ENCODE measurements around the gene ITPK1.

Gene ITPK1

DNA sequence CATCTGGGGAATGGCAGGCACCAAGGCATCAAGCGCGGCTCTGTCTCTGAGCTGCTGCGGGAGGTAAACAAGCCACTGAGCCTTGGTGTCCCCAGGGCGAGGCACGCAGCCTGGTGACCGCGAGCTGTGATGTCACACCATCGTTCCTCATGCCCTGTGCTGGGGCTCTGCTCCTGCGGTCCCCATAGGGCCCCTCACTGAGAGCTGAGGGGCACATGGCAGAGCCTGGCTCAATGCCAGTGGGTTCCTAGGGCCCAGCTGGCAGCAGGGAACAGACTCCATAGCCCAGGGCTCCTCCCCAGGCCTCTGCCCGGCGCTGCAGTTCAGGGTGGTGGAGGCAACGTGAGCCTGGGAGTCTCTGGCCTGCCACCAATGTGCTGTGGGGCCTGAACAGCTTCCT lies 170.2 kb downstream of the ITPK1 start:
- DNase-seq: no peak

GRCh38 chr14:92944976-92945375 lies 170.7 kb downstream of the ITPK1 start:
- DNase-seq: no peak

GRCh38 chr14:92943855-92944570 lies 171.7 kb downstream of the ITPK1 start:
- no peak for DNase-seq

DNA sequence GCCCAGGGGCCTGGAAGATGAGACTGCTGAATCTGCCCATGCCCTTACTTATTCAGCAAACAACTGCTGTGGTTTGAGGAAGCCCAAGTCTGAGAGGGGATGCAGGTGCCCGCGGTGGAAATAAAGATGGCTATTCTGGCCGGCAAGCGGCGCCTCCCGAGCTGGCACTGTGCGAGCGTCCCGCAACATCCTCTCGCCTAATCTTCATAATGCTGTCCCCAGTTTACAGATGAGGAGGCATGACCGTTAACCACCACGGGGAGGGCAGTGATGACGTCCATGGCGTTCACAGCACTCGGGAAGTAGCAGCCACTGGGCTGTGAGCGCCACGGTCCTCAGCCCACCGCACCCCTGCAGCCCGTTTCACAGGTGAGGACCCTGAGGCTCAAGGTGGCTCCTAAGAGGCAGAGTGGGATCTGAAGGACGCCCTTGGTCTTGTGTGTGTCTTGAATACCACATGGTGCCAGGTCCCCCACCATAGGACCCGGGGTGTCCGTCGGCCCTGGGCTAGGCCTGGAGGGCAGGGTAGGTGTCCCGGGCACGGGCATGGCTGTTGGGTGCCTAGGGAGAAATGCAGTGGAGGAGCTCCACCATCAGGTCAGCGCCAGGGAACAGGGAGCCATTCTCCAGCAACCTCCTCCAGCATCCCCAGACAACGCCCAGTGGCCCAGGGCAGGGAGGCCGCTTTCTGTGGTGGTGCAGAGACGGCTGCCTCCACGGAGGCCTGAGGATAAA lies 172.6 kb downstream of the ITPK1 start:
- no peak for DNase-seq

DNA sequence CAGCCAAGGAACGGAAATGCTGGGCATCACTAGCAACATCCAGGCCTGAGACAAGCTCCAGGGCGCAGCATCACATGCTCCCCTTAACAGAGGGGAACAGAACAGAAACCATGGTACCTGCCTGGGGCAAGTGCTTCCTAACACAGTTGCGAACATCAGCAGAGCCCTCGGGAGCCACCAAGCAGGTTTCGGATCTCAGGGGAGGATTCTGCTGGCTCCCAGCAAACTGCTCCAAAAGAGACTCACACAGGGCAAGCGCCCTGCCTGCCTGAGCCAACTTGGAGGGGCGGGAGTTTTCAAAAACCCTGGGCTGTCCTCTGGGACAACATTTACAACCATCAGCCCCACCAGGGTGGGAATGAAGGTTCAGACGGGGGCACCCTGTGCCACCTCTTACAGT lies 173.1 kb downstream of the ITPK1 start:
- no peak for DNase-seq

- no peak for DNase-seq
Observed at GRCh38 chr14:92942136-92942535, 173.6 kb downstream of the ITPK1 start.

- no peak for DNase-seq
Observed at GRCh38 chr14:92941531-92941930, 174.2 kb downstream of the ITPK1 start.

GRCh38 chr14:92940543-92940942 lies 175.2 kb downstream of the ITPK1 start:
- no peak for DNase-seq

DNA sequence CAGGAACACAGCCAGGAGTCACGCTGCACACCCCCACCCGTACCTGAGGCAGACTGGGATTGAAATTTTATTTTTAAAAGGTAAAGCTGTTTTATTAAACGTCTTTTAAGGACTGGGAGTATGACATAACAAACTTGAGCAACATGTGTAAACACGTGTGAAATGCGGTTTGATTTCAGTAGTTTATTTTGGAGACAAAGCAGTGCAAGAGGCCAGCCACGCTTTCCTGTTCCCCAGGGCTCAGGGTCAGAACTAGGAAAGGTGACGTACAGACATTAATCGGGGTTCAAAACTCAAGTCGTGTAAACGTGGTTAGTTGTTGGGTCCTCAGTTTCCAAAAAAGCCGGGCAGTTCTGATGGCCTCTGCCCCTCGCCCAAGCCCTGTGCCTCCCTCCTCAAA lies 176.0 kb downstream of the ITPK1 start:
- no peak for DNase-seq

GRCh38 chr14:92938890-92939671 lies 176.6 kb downstream of the ITPK1 start:
- DNase-seq: no peak

GRCh38 chr14:92938235-92938875 lies 177.4 kb downstream of the ITPK1 start:
- DNase-seq: no peak

DNA sequence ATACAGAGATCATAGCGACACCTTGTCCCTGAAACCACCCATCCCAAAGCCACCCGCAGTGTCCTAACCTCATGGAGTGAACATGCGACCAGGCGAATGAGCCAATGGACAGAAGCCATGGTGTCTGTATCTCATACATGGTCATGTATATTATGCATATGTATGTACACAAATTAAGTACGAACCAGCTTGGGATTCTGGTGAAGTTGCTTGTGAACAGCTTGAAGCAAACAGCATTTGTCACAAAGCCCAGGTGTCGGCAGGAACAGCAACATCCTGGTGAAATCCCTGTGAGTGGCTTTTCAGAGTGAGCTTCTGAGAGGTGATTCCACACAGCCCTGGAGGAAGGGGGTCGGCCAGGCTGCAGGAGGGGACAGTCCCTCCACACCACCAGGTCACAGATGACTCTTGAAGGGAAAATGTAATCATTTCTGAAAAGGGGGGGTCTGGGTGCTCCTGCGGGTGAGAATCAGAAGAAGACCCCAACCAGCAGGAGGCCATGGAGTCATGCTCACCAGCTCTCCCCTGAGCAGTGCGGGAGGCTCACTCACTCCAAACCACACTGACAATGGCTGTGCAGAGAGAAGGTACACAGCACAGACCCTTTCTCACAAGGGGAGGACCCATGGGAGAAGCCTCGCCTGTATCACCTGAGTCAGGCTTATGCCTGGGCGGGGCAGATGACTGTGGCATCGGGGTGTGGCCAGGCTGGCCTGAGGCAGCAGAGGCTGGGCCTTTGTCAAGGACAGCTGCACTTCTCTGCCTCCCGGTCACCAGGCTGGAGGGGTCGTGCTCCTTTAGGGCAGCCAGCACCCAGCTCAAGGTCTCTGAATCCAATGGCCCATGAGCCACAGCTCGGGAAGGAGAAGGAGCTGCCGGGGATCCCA lies 178.4 kb downstream of the ITPK1 start:
- no peak for DNase-seq

DNA sequence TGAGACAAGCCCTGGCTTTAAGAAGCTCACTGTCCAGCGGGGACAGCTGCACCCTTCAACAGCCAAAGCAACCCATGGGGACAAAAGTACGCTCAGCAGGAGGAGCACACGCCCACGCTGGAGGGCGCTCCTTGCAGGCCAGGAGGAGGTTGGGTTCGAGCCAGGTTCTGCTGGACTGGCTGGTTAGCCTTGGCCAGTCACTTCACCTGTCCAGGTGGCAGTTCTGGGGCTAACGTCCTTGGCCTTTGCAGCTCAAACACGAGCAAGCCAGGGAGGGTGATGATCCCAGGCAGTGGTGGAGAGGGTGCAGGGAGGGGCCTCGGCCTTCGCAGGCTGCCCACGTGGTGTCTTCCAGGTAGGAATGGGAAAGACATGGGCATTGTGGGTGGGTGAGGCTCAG lies 179.6 kb downstream of the ITPK1 start:
- no peak for DNase-seq

- no peak for DNase-seq
Observed at GRCh38 chr14:92935446-92935845, 180.3 kb downstream of the ITPK1 start.

GRCh38 chr14:92934196-92935085 lies 181.3 kb downstream of the ITPK1 start:
- DNase-seq: no peak

- DNase-seq: no peak
Observed at GRCh38 chr14:92933481-92933880, 182.2 kb downstream of the ITPK1 start.

- DNase-seq: no peak
Observed at GRCh38 chr14:92932448-92933395, 183.0 kb downstream of the ITPK1 start.

DNA sequence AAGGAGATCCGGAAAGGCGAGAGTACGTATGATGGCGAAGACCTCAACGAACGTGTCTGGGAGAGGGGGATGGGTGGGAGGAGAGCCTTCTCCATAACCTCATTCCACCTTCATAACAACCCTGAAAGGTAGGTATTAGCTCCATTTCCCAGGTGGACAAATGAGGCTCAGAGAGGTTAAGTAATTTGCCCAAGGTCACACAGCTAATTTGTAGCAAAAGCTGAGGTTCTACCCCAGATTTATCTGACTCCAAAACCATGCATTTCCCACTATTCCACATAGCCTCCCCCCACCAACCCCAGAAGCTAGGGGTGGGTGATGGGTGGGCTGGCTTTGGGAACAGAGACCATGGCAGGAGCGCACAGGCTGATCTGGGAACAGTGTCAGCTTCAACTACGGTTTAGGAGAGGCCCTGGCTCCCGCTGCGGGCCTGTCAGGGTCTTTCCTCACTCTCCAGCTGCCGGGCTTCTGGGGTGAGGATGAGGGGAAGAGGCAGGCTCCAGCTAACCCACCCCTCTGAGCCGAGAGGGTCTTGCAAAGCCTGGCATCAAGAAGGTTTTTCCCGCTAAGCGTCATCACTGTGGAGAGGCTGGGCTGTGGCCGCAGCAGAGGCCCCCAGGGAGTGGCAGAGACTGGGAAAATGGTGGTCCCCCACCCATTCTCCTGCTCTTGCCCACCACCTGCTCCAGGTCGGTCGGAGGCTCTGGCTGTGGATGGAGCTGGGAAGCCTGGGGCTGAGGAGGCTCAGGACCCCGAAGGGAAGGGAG lies 183.9 kb downstream of the ITPK1 start:
- DNase-seq: no peak

Measured in activated gamma-delta T cell (primary cell).